Upper lobe of right lung (tissue), 1 donor: Measurements from ENCODE around the gene PLXND1. TPM values are rescaled to one million over a fixed set of nuclear protein-coding genes. Genes with fewer than 3 reads are reported as not detected.
A peak's percentile ranks its signal among the peaks of the same experiment; 100 is the strongest.

Experiments used
- ATAC-seq: fragments of 200-7000 bp; cut with Tn5 transposase; one replicate; pipeline ENCODE4 v1.9.1; 2020; ENCODE audit warnings: mild to moderate bottlenecking, moderate library complexity
- DNase-seq: peaks from one replicate; pipeline ENCODE4 v3.0.0-alpha.2; 2020
- H3K27ac ChIP-seq: fragments of 200-600 bp; one replicate; pipeline ENCODE4 v1.8.0; 2022
- H3K27me3 ChIP-seq: fragments of 200-600 bp; one replicate; pipeline ENCODE4 v1.8.0; 2022; ENCODE audit warnings: mild to moderate bottlenecking
- H3K36me3 ChIP-seq: fragments of 200-600 bp; one replicate; pipeline ENCODE4 v1.8.0; 2022
- H3K4me1 ChIP-seq: fragments of 200-600 bp; one replicate; pipeline ENCODE4 v1.8.0; 2022
- H3K4me3 ChIP-seq: fragments of 200-600 bp; one replicate; pipeline ENCODE4 v1.8.0; 2022; ENCODE audit warnings: mild to moderate bottlenecking
- H3K9me3 ChIP-seq: fragments of 200-600 bp; one replicate; pipeline ENCODE4 v1.8.0; 2022
- intact Hi-C: fragments of 100-400 bp; cut with DNase I; formaldehyde crosslinking; loops from one replicate; pipeline ENCODE4 v1.11.0; 2022
- total RNA-seq: library from RNA; stranded (reverse); fragmentation: NEBNext Ultra II Directional; extraction: Animal tissue kit (Norgen Biotek cat#: 25700); gene quantifications from one replicate; pipeline ENCODE4 v1.2.1, GENCODE V29; 2021
- TF ChIP-seq, protein P1 (sequence below): fragments of 200-600 bp; IDR thresholded peaks from one replicate; pipeline ENCODE4 v1.8.0; 2022; ENCODE audit warnings: antibody characterized with exemption
- donor health status: DM: no; HTN: yes; CAD: no; lungs with severe emphysema.

PLXND1 gene
- total RNA-seq, 1 donor from 2014 or later, result 284 TPM

DNA sequence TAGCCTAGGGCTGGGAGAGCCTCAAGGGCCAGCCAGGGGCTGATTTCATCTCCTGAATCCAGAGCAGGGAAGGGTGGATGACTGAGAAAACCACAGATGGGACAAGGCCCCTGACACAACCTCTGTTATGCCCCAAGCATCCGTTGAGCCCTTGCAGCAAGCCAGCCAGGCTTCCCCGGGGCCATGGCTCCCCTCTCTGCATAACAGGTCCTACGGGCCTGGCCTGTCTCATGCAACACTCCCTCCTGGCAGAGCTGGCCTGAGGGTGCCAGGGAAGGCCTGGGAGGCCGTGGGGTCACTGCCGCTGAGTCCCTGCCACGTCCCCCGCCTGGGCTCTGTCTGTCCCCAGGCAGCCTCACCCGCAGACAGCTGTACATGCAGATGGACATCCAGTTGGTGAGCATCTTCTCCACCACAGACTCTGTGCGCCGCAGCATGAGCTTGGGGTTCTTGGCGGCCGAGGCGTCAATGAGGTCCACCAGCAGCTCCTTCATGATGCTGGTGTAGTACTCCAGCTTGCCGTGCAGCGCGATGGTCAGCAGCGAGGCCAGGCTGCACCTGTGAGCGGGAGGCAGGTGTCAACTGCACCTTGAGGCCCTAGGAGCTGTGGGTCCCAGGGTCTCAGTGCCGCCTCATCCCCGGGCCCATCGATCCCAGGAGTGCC lies 41.4 kb downstream of the PLXND1 start:
- no peak overlapping the region for H3K4me3 ChIP-seq
- peaks cover 56% of the 10 kb centered on the region for H3K4me1 ChIP-seq
- intact Hi-C loops, result no loop called here
- DNase-seq (no peak), ATAC-seq (peak; percentile 3)
- peak overlapping the region; percentile 6 for H3K27ac ChIP-seq
- no peaks in the 10 kb centered on the region for H3K9me3 ChIP-seq
- peaks cover 98% of the 10 kb centered on the region for H3K36me3 ChIP-seq
- H3K27me3 ChIP-seq, result no peaks in the 10 kb centered on the region
- TF ChIP-seq, protein P1, sequence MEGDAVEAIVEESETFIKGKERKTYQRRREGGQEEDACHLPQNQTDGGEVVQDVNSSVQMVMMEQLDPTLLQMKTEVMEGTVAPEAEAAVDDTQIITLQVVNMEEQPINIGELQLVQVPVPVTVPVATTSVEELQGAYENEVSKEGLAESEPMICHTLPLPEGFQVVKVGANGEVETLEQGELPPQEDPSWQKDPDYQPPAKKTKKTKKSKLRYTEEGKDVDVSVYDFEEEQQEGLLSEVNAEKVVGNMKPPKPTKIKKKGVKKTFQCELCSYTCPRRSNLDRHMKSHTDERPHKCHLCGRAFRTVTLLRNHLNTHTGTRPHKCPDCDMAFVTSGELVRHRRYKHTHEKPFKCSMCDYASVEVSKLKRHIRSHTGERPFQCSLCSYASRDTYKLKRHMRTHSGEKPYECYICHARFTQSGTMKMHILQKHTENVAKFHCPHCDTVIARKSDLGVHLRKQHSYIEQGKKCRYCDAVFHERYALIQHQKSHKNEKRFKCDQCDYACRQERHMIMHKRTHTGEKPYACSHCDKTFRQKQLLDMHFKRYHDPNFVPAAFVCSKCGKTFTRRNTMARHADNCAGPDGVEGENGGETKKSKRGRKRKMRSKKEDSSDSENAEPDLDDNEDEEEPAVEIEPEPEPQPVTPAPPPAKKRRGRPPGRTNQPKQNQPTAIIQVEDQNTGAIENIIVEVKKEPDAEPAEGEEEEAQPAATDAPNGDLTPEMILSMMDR, result no peak

DNA sequence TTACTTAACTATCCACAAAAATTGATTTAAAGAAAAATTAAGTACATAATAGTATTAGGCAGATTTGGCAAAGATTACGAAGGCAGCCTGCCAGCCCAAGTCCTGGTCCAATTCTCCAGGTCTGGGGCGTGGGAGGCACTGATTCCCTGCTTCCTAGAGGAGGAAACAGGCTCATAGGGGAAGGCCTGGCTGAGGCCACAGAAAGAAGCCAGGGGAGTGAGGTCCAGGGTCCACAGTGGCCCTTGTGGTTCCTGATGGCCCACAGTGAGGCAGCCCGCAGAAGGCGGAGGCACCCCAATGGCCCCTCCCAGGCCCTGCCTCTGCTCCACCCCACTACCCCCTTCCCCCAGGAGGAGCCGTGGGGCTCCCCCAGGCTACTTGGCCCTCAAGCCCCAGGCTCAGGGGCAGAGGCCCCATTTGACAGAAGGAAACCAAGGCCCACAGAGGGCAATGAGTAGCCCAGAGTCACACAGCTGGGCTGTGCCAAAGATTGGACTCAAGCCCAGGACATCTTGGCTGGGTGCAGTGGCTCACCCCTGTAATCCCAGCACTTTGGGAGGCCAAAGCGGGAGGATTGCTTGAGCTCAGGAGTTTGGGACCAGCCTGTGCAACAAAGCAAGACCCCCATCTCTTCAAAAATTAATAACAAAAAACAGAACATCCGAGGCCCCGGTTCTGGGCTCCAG lies 42.5 kb downstream of the PLXND1 start:
- peaks cover 98% of the 10 kb centered on the region for H3K36me3 ChIP-seq
- no peaks in the 10 kb centered on the region for H3K27me3 ChIP-seq
- peak overlapping the region; percentile 6 for H3K27ac ChIP-seq
- TF ChIP-seq, protein P1, result no peak
- DNase-seq, result no peak
- H3K9me3 ChIP-seq, result no peaks in the 10 kb centered on the region
- H3K4me1 ChIP-seq, result peaks cover 66% of the 10 kb centered on the region
- intact Hi-C loops, result no loop called here
- no peak overlapping the region for H3K4me3 ChIP-seq
- no peak for ATAC-seq

DNA sequence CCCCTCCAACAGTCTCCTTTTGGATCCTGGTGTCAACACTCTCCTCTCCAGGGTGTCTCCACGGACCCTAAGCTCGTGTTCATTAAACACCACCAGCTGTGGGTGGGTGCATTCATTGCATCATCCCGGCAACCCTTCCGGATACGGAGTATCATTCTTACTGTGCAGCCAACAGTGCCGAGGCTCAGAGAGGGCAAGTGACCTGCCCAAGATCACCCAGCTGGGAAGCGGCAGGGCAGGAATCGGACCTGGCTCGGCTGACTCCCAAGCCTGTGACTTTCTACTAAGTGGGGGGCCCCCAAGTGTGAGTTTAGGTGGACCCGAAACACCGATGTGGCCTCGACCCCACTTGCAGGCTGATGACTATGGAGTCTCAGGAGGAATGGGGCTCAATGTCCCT lies 43.1 kb downstream of the PLXND1 start:
- Histone ChIP-seq H3K9me3 (no peaks in the 10 kb centered on the region), H3K4me3 (no peak overlapping the region), H3K27ac (no peak overlapping the region), H3K4me1 (peaks cover 71% of the 10 kb centered on the region), H3K27me3 (no peaks in the 10 kb centered on the region), H3K36me3 (peaks cover 98% of the 10 kb centered on the region)
- DNase-seq (no peak), ATAC-seq (no peak)
- TF ChIP-seq, protein P1, result no peak
- intact Hi-C loops, result no loop called here

DNA sequence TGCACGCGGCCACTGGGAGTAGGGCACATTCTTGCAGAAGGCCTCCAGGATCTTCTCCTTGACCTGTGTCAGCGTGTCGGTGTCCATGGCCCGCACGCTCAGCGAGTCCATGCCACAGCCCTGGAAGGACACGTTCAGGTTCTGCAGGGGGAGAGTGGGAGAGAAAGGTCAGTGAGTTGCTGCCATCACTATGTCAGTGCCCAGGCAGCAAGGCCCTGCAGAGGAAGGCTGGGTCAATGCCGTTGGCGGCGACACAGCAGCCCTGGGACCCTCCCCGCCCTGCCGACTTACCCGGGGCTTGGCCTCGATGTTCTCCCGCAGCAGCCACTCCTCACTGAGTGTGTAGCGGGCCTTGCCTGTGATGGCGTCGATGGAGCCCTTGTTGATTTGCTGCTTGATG lies 43.7 kb downstream of the PLXND1 start:
- Histone ChIP-seq H3K4me3 (no peak overlapping the region), H3K9me3 (no peaks in the 10 kb centered on the region), H3K27me3 (no peaks in the 10 kb centered on the region), H3K27ac (no peak overlapping the region), H3K4me1 (peaks cover 71% of the 10 kb centered on the region), H3K36me3 (peaks cover 98% of the 10 kb centered on the region)
- TF ChIP-seq, protein P1, result no peak
- no peak for ATAC-seq
- intact Hi-C loops, result no loop called here
- DNase-seq, result no peak

DNA sequence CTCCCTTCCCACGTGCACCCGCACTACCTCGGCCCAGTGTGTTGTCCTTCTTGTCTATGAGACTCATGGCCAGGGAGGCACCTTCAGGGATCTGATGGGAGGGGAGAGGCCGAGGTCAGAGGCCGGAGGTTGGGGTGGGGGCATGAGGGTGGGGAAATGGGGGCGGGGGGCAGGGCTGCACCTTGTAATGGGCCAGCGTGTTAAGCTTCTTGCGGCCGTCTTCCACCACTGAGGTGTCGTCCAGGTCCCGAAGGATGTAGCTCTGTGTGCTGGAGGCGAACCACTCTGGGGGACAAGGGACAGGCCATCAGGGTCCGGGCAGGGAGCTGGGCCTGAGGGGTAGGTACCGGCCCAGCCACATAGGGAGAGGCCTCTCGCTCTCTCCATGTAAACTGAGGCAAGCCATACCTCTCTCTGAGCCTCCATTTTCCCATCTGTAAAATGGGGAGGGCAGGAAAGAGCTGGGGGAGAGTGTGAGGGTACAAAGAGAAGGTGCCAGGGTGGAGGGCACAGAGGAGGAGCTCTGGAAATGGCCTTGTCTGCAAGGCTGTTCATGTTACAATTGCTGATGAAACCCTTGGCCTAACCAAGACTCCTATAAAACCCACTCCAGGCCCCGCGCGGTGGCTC lies 44.7 kb downstream of the PLXND1 start:
- Histone ChIP-seq H3K27me3 (no peaks in the 10 kb centered on the region), H3K4me3 (no peak overlapping the region), H3K27ac (peak overlapping the region; percentile 81), H3K36me3 (peaks cover 98% of the 10 kb centered on the region), H3K4me1 (peaks cover 65% of the 10 kb centered on the region), H3K9me3 (no peaks in the 10 kb centered on the region)
- TF ChIP-seq, protein P1, result no peak
- no peak for ATAC-seq
- intact Hi-C loops, result no loop called here
- DNase-seq, result no peak
